WTC11 (cell line): Measurements from ENCODE around the gene SLC38A10. TPM values are rescaled to one million over a fixed set of nuclear protein-coding genes. Genes with fewer than 3 reads are reported as not detected.

Experiments
- ATAC-seq: fragments of 200-7000 bp; cut with Tn5 transposase; 2 replicates; pipeline ENCODE4 v1.10.0; 2021; ENCODE audit warnings: mild to moderate bottlenecking, moderate library complexity
- CTCF ChIA-PET: fragments of 300-600 bp; sonication (Branson Sonifier 250); formaldehyde crosslinking; loops from one replicate; lab custom pipeline; 2021; ENCODE audit warnings: antibody characterized with exemption; lab: Charles Lee
- POLR2A ChIA-PET: fragments of 350-600 bp; sonication (Branson Sonifier 250); formaldehyde crosslinking; loops from one replicate; lab custom pipeline; 2021; ENCODE audit warnings: antibody characterized with exemption; lab: Charles Lee
- DNase-seq: peaks from one replicate; pipeline ENCODE4 v3.0.0; 2021; ENCODE audit warnings: low spot score
- H3K27ac Mint-ChIP-seq: 2 replicates; pipeline ENCODE4 v1.8.0; 2021; ENCODE audit warnings: mixed read lengths
- H3K27me3 Mint-ChIP-seq: 2 replicates; pipeline ENCODE4 v1.8.0; 2021; ENCODE audit warnings: low read depth, mild to moderate bottlenecking, moderate library complexity, mixed read lengths
- H3K36me3 Mint-ChIP-seq: 2 replicates; pipeline ENCODE4 v1.8.0; 2021; ENCODE audit warnings: mixed read lengths
- H3K4me1 Mint-ChIP-seq: 2 replicates; pipeline ENCODE4 v1.8.0; 2022; ENCODE audit warnings: mixed read lengths
- H3K4me3 Mint-ChIP-seq: 2 replicates; pipeline ENCODE4 v1.8.0; 2021; ENCODE audit warnings: mild to moderate bottlenecking, moderate library complexity, mixed read lengths
- H3K9me3 Mint-ChIP-seq: 2 replicates; pipeline ENCODE4 v1.8.0; 2021; ENCODE audit warnings: mixed read lengths
- AR ChIP-seq: fragments of 250-450 bp; sonication (Bioruptor Pico); IDR thresholded peaks from 2 replicates; pipeline ENCODE4 v1.9.0; 2021; ENCODE audit warnings: mild to moderate bottlenecking
- ATF1 ChIP-seq: sonication (generic); formaldehyde crosslinking; IDR thresholded peaks from 2 replicates; pipeline ENCODE4 v1.8.1; 2023; ENCODE audit warnings: mild to moderate bottlenecking, moderate library complexity, missing genetic modification reagents
- ATF6 ChIP-seq: sonication (generic); formaldehyde crosslinking; IDR thresholded peaks from 2 replicates; pipeline ENCODE4 v1.8.1; 2023; ENCODE audit warnings: mild to moderate bottlenecking, missing genetic modification reagents
- CREM ChIP-seq: sonication (generic); formaldehyde crosslinking; IDR thresholded peaks from 2 replicates; pipeline ENCODE4 v1.8.1; 2022; ENCODE audit warnings: mild to moderate bottlenecking, missing genetic modification reagents, moderate library complexity
- E2F5 ChIP-seq: sonication (generic); formaldehyde crosslinking; IDR thresholded peaks from 2 replicates; pipeline ENCODE4 v1.8.1; 2022; ENCODE audit warnings: mild to moderate bottlenecking, moderate library complexity, missing genetic modification reagents
- FOXJ3 ChIP-seq: sonication (generic); formaldehyde crosslinking; IDR thresholded peaks from 2 replicates; pipeline ENCODE4 v1.9.0; 2021; ENCODE audit warnings: missing genetic modification reagents, mild to moderate bottlenecking, borderline replicate concordance
- HMGA2 ChIP-seq: fragments of 250-450 bp; sonication (Bioruptor Pico); IDR thresholded peaks from 2 replicates; pipeline ENCODE4 v1.4.0; 2021; ENCODE audit warnings: mild to moderate bottlenecking, moderate library complexity
- MLX ChIP-seq: sonication (generic); formaldehyde crosslinking; IDR thresholded peaks from 2 replicates; pipeline ENCODE4 v1.8.1; 2023; ENCODE audit warnings: mild to moderate bottlenecking, missing genetic modification reagents, moderate library complexity
- NFATC4 ChIP-seq: fragments of 250-450 bp; sonication (Bioruptor Pico); IDR thresholded peaks from 2 replicates; pipeline ENCODE4 v1.9.0; 2021; ENCODE audit warnings: mild to moderate bottlenecking
- PREB ChIP-seq: sonication (generic); formaldehyde crosslinking; IDR thresholded peaks from 2 replicates; pipeline ENCODE4 v1.8.1; 2022; ENCODE audit warnings: mild to moderate bottlenecking, missing genetic modification reagents, moderate library complexity, borderline replicate concordance
- RORB ChIP-seq: fragments of 250-450 bp; sonication (Bioruptor Pico); IDR thresholded peaks from 2 replicates; pipeline ENCODE4 v1.9.0; 2021; ENCODE audit warnings: mild to moderate bottlenecking
- SMAD4 ChIP-seq: sonication (generic); formaldehyde crosslinking; IDR thresholded peaks from 2 replicates; pipeline ENCODE4 v1.8.0; 2022; ENCODE audit warnings: mild to moderate bottlenecking, missing genetic modification reagents
- STAT6 ChIP-seq: sonication (generic); formaldehyde crosslinking; conservative IDR thresholded peaks from 2 replicates; pipeline ENCODE4 v1.8.1; 2023; ENCODE audit warnings: mild to moderate bottlenecking, low read depth, missing genetic modification reagents, moderate library complexity
- ZNF671 ChIP-seq: fragments of 250-450 bp; sonication (Bioruptor Pico); IDR thresholded peaks from 2 replicates; pipeline ENCODE4 v1.8.0; 2021; ENCODE audit warnings: mild to moderate bottlenecking
- total RNA-seq: library from RNA; stranded (reverse); gene quantifications from 3 replicates; pipeline ENCODE4 v1.2.3, GENCODE V29; 2021

SLC38A10 gene
- total RNA-seq, 1 experiment from 2014 or later = 47.0 TPM

- H3K4me3 Mint-ChIP-seq = no peak overlapping the region
- ChIA-PET POLR2A (no interaction called here), CTCF (interaction anchor here (1.1 kb wide), 1 partner anchor 10 kb away, joined by 5 read pairs; no protein-coding TSS in a partner anchor)
- ATAC-seq (no peak), DNase-seq (no peak)
- H3K27ac Mint-ChIP-seq = peak overlapping the region; percentile 45; the same call in 1 of the 2 replicates
- no peaks in the 10 kb centered on the region for H3K36me3 Mint-ChIP-seq
- peaks cover 11% of the 10 kb centered on the region for H3K4me1 Mint-ChIP-seq
- TF ChIP-seq FOXJ3 (CRISPR knock-in tag) (no peak), PREB (CRISPR knock-in tag) (no peak), ZNF671 (CRISPR knock-in tag) (no peak), RORB (CRISPR knock-in tag) (no peak), SMAD4 (CRISPR knock-in tag) (no peak), MLX (CRISPR knock-in tag) (no peak), NFATC4 (no peak), ATF1 (CRISPR knock-in tag) (no peak), CREM (CRISPR knock-in tag) (no peak), E2F5 (CRISPR knock-in tag) (no peak), HMGA2 (CRISPR knock-in tag) (no peak), AR (CRISPR knock-in tag) (no peak), ATF6 (CRISPR knock-in tag) (no peak), STAT6 (CRISPR knock-in tag) (no peak)
- H3K27me3 Mint-ChIP-seq = no peaks in the 10 kb centered on the region
- no peaks in the 10 kb centered on the region for H3K9me3 Mint-ChIP-seq
Measured at GRCh38 chr17:81299846-81300585, 4.9 kb upstream of the SLC38A10 start.
